DMS114 treated with DMSO at 0.1 percent for 48 hours (cell line): ENCODE measurements around the gene ETHE1.

Experiments
- DNase-seq: peaks from one replicate; lab custom pipeline; 2025; ENCODE audit not compliant: unreplicated experiment; lab: John Stamatoyannopoulos, UW

ETHE1 gene

DNA sequence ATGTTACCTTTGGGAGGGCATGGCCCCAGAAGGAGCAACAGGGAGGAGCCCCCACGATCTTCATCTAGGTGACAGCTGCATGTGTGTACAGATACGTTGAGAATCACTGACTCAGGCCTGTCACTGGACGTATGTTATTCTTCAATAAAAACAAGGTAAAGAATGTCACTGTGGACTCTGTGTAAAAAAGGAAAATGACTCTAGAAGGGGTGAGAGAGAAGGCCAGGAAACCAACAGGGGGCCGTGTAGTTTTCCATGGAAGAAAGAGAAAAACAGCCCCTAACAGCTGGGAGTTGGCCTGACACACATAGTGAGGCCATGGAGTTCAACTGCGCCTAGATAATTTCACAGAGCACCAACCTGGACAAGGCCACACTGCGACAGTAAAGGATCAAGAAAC, 59.7 kb downstream of the ETHE1 start:
- no peak for DNase-seq

DNA sequence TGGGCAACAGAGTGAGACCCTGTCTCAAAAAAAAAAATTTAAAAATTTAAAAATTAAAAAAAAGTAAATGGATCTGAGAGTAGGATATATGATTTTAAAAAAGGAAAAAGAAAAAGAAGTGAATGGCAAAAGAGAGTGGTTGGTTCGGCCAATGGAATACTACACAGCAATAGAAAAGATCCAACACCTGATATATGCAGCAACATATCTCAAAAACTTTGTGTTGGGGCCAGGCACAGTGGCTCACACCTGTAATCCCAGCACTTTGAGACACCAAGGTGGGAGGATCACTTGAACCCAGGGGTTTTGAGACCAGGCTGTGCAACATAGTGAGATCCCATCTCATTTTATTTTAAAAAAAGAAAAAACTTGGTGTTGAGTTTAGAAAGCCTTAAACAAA, 60.2 kb downstream of the ETHE1 start:
- DNase-seq, result no peak

DNA sequence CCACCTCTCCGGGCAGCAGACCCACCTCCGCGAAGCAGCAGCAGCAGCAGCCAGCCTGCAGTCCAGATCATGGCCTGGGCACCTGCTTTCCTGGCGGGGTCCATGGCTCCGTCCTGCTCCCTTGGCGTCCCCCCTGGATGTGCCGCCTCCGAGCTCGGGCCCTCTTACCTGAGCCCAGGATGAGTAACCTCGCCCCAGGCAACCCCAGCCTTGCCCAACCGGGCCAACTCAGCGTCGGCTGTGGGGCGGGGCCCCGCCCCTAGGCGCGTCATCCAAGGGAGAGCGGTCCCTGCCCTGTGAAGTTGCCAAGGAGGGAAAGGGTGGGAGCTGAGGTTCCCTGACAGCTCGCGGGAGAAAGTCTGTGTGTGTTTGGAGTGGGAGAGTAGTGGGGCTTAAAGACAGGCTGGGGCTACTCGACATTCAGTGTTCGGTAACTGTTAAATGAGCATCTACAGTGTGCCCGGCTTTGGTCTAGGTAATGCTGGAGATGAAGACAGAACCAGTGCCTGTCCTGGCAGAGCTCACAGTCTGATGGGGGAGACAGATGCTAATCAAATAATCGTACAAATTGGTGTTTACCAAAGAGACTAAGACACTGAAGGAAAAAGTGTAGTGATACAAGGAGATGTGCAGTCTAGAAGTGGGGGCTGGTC, 61.4 kb downstream of the ETHE1 start, which contains the start of gene LYPD3:
Gene LYPD3 (minus strand): TSS at position 141 of the 653 bp plus-strand sequence. CDS start 37 bp downstream, at position 104.
- no peak for DNase-seq

DNA sequence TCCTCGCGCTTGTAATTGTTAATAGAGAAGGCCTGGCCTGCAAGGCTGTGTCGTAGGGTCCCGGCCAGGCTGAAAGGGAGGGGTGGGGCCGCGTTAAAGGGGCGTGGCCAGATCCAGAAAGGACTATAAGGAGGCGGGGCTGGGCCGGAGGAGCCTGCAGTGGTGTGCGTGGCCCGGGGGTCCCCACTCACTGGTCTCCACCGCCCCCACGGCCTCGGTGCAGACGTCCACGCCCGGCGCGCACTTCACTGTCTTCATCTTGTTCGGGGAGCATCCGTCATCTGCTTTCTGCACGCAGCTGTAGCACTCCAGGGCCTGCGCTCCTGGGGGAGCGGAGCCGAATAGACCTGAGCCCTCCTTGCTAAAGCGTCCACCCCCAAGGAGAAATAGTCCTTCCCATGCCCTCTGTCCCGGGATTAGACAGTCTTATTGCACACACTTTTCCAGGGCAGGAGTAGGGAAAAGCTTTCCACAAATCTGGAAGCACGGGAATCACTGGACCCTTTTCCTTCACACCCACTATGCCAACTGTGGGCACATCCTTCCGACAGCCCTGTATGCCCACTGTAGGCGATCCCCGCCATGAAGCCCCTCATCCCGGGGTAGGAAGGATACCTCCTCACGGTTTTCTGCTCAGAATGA, 62.7 kb downstream of the ETHE1 start:
- DNase-seq, result no peak

DNA sequence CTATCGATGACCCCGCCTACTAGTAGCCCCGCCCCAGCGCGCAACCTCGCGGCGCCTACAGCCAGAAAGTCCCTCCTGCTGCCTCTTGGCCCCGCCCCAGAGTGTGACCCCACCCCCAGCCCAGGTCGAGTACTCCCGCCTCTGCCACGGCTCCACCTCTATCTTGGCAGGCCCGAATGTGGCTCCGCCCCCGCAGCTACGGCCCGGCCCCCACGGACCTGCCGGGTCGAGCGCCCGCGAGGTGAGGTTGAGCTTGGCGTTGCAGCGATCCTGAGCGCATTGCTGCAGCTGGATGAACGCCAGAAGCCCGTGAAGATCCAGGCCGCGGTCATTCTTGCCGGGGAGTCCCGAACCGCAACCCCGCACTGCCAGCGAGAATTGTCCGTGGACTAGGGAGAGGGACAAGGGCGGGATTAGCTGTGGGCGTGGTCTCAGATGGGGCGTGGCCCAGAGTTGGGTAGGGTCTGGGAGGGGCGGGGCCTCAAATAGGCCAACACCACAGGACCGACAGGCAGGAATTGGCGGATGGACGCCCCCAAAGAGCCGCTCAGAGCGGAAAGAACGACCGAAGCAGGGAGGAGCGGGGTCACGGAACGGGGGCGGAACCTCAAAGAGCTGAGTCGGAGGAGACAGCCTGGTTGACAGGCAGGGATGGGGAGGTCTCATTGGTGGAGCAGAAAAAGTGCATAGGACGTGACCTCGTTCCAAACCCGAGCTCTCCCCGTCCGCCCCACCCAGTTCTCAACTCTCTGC, 63.4 kb downstream of the ETHE1 start:
- DNase-seq, result peak; percentile 89

DNA sequence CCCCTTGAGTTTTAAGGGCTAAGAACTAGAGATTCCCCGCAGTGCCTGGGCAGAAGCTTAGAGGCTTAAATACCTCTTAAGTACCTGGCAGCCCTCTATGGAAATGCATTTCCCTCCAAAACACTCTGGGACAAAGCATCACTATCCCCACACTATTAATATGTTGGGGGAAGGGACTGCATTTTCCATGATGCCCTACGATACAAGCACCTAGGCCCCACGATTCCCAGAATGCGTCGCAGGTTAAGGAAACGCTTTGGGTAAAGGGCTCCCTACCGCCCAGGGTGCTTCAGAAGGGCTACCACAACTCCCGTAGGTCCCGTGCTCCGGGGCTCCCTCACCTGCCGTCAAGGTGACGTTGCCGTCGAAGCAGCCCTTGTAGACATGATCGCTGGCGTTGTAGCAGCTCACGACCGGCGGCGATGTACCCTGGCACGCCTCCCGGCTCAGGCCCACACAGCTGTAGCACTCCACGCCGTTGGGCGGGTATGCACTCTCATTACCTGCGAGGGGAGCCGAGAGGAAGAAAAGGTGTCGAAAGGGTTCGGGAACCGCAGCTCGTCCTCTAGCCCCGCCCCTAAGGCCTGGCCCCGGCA, 64.1 kb downstream of the ETHE1 start:
- DNase-seq, result no peak

DNA sequence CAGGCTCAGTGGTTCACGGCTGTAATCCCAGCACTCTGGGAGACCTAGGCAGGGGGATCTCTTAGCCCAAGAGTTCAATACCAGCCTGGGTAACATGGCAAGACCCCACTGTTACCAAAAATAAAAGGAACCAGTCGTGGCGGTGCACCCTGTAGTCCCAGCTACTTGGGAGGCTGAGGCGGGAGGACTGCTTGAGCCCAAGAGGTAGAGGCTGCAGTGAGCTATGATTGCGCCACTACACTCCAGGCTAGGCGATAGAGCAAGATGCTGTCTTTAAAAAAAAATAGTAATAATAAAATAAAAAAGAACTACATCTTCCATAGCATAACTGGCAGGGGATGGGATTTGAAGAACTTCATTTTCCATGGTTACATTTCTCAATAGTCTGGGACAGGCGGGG, 64.6 kb downstream of the ETHE1 start:
- no peak for DNase-seq

DNA sequence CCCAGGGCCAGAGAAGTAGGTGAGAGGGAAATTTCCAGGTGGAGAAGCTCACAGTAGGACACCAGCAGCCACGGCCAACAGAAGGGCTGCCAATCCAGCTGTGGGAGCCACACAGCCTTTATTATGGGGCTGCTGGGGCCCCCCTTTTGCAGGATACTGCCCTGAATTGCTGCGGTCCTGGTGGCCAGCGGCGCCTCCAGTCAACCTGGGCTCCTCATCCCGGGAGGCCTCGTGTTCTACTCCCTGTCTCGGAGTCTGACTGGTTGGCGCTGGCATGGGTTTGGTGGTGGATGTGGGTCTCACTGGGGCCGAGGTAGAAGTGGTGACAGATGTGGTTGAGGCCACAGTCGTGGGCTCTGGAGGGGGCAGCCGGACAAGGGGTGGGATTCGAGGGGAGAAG, 65.7 kb downstream of the ETHE1 start:
- no peak for DNase-seq

DNA sequence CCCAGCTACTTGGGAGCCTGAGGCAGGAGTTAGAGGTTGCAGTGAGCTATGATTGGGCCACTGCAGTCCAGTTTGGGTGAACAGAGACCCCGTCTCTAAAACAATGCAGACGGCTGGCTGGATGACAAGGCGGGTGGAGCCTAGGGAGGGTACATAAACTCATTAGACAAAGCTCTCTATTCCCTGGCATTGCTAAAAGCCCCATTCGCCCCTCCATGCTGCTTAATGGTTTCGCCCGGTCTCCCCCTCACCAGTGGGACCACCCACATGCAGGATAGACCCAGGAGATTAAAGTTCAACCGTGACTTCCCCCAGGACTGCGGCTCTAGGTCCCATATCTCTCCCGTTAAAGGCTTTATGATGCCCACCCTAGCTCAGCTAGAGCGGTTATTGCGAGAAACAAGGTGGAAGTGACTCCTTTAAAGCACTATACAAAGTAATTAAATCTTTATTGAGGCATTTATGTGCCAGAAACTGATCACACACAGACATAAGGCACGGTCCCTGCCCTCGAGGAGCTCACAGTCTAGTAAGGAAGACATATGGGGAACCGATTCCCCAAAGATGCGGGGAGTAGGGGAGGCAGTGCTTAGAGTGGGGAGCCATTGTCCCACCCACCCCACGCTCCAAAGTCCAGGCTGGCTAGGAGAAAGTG, 66.5 kb downstream of the ETHE1 start:
- DNase-seq, result no peak

DNA sequence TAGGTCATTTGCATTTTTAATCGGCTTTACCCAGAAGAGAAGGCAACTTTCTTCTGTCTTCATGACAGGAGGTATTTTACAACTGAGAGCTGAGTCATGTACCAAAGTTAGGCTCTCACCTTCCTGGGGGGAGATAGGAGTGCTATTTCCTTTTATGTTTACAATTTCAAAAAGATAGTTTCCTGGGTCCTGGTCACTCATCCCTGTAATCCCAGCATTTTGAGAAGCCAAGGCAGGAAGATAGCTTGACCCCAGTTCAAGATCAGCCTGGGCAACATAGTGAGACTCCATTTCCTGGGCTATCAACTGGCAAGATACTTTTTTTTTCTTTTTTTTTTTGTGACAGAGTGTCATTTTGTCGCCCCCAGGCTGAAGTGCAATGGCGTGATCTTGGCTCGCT, 69.2 kb downstream of the ETHE1 start:
- DNase-seq, result no peak
